ENCODE results near the gene MYL12A.
"Not testable (repeated sequence)": the region's sequence is repeated elsewhere in the genome, so short reads cannot be mapped to it uniquely, and the experiment has no call there.

MYL12A gene

GRCh38 chr18:3247240-3248061 is at the start of gene MYL12A:
TSS of gene MYL12A (plus strand) at chr18:3247801. CDS start at chr18:3253248, 5,447 bp downstream.
- intact Hi-C loops (cut with DNase I; ENCODE audit: low total_unique reads), result loop anchor here (5.0 to 10.0 kb wide), 4 partner anchors 90 to 250 kb away; partner anchors contain the start of gene LPIN2
- H3K4me1 ChIP-seq, result peaks cover 0 to 65% (median 12%) of the 10 kb centered on the region in 4 donors

GRCh38 chr18:3198260-3198860 is 49.2 kb upstream of the MYL12A start:
- DNase-seq; intact Hi-C loops (cut with DNase I; ENCODE audit: low total_unique reads); H3K27me3 ChIP-seq; H3K36me3 ChIP-seq; H3K27ac ChIP-seq; H3K4me3 ChIP-seq: not testable (repeated sequence)
- Histone ChIP-seq H3K9me3 (peaks cover 0 to 12% (median 6%) of the 10 kb centered on the region in 3 donors), H3K4me1 (peaks cover 0 to 20% (median 0%) of the 10 kb centered on the region in 4 donors)

More at GRCh38 chr18:3247240-3248061, at the start of gene MYL12A:
- no peaks in the 10 kb centered on the region for H3K9me3 ChIP-seq
- H3K36me3 ChIP-seq, result peaks cover 0 to 6% (median 0%) of the 10 kb centered on the region in 3 donors
- DNase-seq, result peak; percentile 97 to 98
- TF ChIP-seq CTCF (IDR thresholded peaks at IDR 0.05), result no peak
- H3K27ac ChIP-seq, result peak within 1 kb of the TSS; percentile 93 to 98
- H3K4me3 ChIP-seq, result peak within 1 kb of the TSS; percentile 75 to 98
- no peaks in the 10 kb centered on the region for H3K27me3 ChIP-seq

GRCh38 chr18:3199942-3200645 is 47.5 kb upstream of the MYL12A start:
- Histone ChIP-seq H3K4me3 (no peak overlapping the region), H3K9me3 (peaks cover 0 to 13% (median 8%) of the 10 kb centered on the region in 3 donors), H3K27me3 (no peaks in the 10 kb centered on the region), H3K4me1 (peaks cover 0 to 18% (median 0%) of the 10 kb centered on the region in 4 donors), H3K27ac (no peak overlapping the region), H3K36me3 (peaks cover 0 to 18% (median 15%) of the 10 kb centered on the region in 3 donors)
- no peak for TF ChIP-seq CTCF (IDR thresholded peaks at IDR 0.05)
- intact Hi-C loops (cut with DNase I; ENCODE audit: low total_unique reads), result no loop called here
- no peak for DNase-seq

GRCh38 chr18:3205239-3205638 is 42.4 kb upstream of the MYL12A start:
- no peak for TF ChIP-seq CTCF (IDR thresholded peaks at IDR 0.05)

GRCh38 chr18:3207565-3207964 is 40.0 kb upstream of the MYL12A start:
- no peaks in the 10 kb centered on the region for H3K27me3 ChIP-seq
- H3K4me1 ChIP-seq, result peaks cover 0 to 42% (median 5%) of the 10 kb centered on the region in 4 donors
- H3K27ac ChIP-seq, result no peak overlapping the region
- DNase-seq, result no peak
- intact Hi-C loops (cut with DNase I; ENCODE audit: low total_unique reads), result no loop called here
- no peak for TF ChIP-seq CTCF (IDR thresholded peaks at IDR 0.05)
- peaks cover 0 to 19% (median 12%) of the 10 kb centered on the region in 3 donors for H3K9me3 ChIP-seq
- H3K36me3 ChIP-seq, result peaks cover 5 to 30% (median 20%) of the 10 kb centered on the region in 3 donors
- no peak overlapping the region for H3K4me3 ChIP-seq

More at GRCh38 chr18:3205239-3205638, 42.4 kb upstream of the MYL12A start:
- no peak overlapping the region for H3K4me3 ChIP-seq
- DNase-seq, result no peak
- H3K27ac ChIP-seq, result no peak overlapping the region
- H3K4me1 ChIP-seq, result peaks cover 0 to 18% (median 3%) of the 10 kb centered on the region in 4 donors
- H3K9me3 ChIP-seq, result peaks cover 0 to 23% (median 14%) of the 10 kb centered on the region in 3 donors
- H3K27me3 ChIP-seq, result no peaks in the 10 kb centered on the region
- peaks cover 5 to 31% (median 29%) of the 10 kb centered on the region in 3 donors for H3K36me3 ChIP-seq
- intact Hi-C loops (cut with DNase I; ENCODE audit: low total_unique reads), result no loop called here

All from tibial artery (tissue), 4 donors.